ENCODE results near the gene NCBP3. TPM values are rescaled to one million over a fixed set of nuclear protein-coding genes. Genes with fewer than 3 reads are reported as not detected.

NCBP3 gene
- total RNA-seq, 2 donors from 2014 or later, result 23.4 to 34.2 TPM

GRCh38 chr17:3893720-3894116 lies 47.7 kb upstream of the NCBP3 start:
- Histone ChIP-seq H3K9me3 (no peaks in the 10 kb centered on the region), H3K36me3 (replicated peaks in 1 of 2; ENCODE audit: insufficient read depth in 1 of 2, low read depth in 2 of 2) (no peaks in the 10 kb centered on the region), H3K27ac (peak overlapping the region; percentile 68 to 80 (median 77)), H3K4me1 (peaks cover 67% of the 10 kb centered on the region), H3K27me3 (no peaks in the 10 kb centered on the region), H3K4me3 (no peak overlapping the region)
- ATAC-seq (no peak), DNase-seq (no peak)
- no peak for TF ChIP-seq POLR2A (IDR thresholded peaks at IDR 0.05)
- TF ChIP-seq CTCF (IDR thresholded peaks at IDR 0.05), result no peak
- intact Hi-C loops (cut with DNase I), result no loop called here
- 38 to 45% methylated on average over 7 of the region's 7 CpGs for WGBS, 2 donors

- Histone ChIP-seq H3K27me3 (no peaks in the 10 kb centered on the region), H3K4me3 (peak within 1 kb of the TSS; percentile 44 to 67), H3K27ac (peak within 1 kb of the TSS; percentile 68 to 80 (median 77)), H3K9me3 (no peaks in the 10 kb centered on the region), H3K4me1 (peaks cover 69% of the 10 kb centered on the region), H3K36me3 (replicated peaks in 1 of 2; ENCODE audit: insufficient read depth in 1 of 2, low read depth in 2 of 2) (no peaks in the 10 kb centered on the region)
- DNase-seq (peak; percentile 90 to 93 (median 90)), ATAC-seq (peak; percentile 86)
- TF ChIP-seq POLR2A (IDR thresholded peaks at IDR 0.05) (peak in 2 of 3 donors; percentile 58 to 68), CTCF (IDR thresholded peaks at IDR 0.05) (peak in 2 of 7 experiments; percentile 21 to 29)
- WGBS, 2 donors, result 6 to 17% methylated on average over 8 to 40 of the region's 75 CpGs
- intact Hi-C loops (cut with DNase I), result no loop called here
These were observed 47.1 kb upstream of the NCBP3 start, which contains the start of gene CAMKK1 for GRCh38 chr17:3893003-3893719. CAMKK1 (minus strand) TSS chr17:3893053; CDS start chr17:3885687, 7,366 bp downstream.

GRCh38 chr17:3892095-3892998 lies 46.3 kb upstream of the NCBP3 start:
- TF ChIP-seq POLR2A (IDR thresholded peaks at IDR 0.05) (peak in 1 of 3 donors; percentile 17), CTCF (IDR thresholded peaks at IDR 0.05) (no peak)
- Histone ChIP-seq H3K4me3 (peak overlapping the region; percentile 44 to 65), H3K36me3 (replicated peaks in 1 of 2; ENCODE audit: insufficient read depth in 1 of 2, low read depth in 2 of 2) (no peaks in the 10 kb centered on the region), H3K9me3 (no peaks in the 10 kb centered on the region), H3K27me3 (no peaks in the 10 kb centered on the region), H3K27ac (peak overlapping the region; percentile 45 to 73 (median 57)), H3K4me1 (peaks cover 75% of the 10 kb centered on the region)
- ATAC-seq (peak; percentile 3), DNase-seq (peak; percentile 58 to 83 (median 75))
- 0% methylated on average over 7 to 68 of the region's 96 CpGs for WGBS, 2 donors
- intact Hi-C loops (cut with DNase I), result no loop called here

- Histone ChIP-seq H3K27ac (peak overlapping the region in 2 of 4 donors; percentile 12 to 23), H3K9me3 (no peaks in the 10 kb centered on the region), H3K4me1 (peaks cover 74% of the 10 kb centered on the region), H3K4me3 (no peak overlapping the region), H3K36me3 (replicated peaks in 1 of 2; ENCODE audit: insufficient read depth in 1 of 2, low read depth in 2 of 2) (no peaks in the 10 kb centered on the region), H3K27me3 (no peaks in the 10 kb centered on the region)
- intact Hi-C loops (cut with DNase I), result no loop called here
- TF ChIP-seq CTCF (IDR thresholded peaks at IDR 0.05), result no peak
- no peak for TF ChIP-seq POLR2A (IDR thresholded peaks at IDR 0.05)
- DNase-seq (no peak), ATAC-seq (no peak)
- WGBS, 2 donors, result 50 to 61% methylated on average over 10 to 12 of the region's 12 CpGs
These were observed 45.6 kb upstream of the NCBP3 start for GRCh38 chr17:3891626-3892094.

Measured in body of pancreas (tissue), 4 donors.